ENCODE results near the gene TLX2.
A peak's percentile ranks its signal among the peaks of the same experiment; 100 is the strongest.

The TLX2 gene

DNA sequence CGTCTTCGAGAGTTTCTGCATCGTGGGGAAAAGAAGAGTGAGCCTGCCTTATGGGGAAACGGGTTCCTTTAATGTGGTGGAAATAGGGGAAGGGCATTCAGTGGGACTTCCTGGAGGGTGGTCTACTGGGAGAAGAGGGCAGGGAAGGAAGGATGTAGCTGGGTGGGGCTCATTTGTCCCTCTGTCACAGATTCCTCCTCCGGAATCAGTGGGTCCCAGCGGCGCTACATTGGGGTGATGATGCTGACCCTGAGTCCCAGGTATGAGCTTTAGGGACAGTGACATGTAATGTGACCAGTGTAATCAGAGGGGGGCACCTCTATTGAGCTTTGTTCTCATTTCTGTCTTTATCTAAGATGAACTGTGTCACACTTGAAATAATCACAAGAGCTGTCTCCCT is 17.4 kb downstream of the TLX2 start:
- DNase-seq (ENCODE audit: low read depth, low spot score), result no peak

GRCh38 chr2:74532222-74532621 is 18.0 kb downstream of the TLX2 start:
- DNase-seq (ENCODE audit: low read depth, low spot score), result no peak

- DNase-seq (ENCODE audit: low read depth, low spot score), result no peak
These were observed 19.2 kb downstream of the TLX2 start for GRCh38 chr2:74533464-74533863.

GRCh38 chr2:74534411-74534810 is 20.2 kb downstream of the TLX2 start:
- DNase-seq (ENCODE audit: low read depth, low spot score), result no peak

- DNase-seq (ENCODE audit: low read depth, low spot score), result no peak
These were observed 21.3 kb downstream of the TLX2 start for GRCh38 chr2:74535440-74535965.

- DNase-seq (ENCODE audit: low read depth, low spot score), result no peak
These were observed 22.1 kb downstream of the TLX2 start for GRCh38 chr2:74536166-74536950.

DNA sequence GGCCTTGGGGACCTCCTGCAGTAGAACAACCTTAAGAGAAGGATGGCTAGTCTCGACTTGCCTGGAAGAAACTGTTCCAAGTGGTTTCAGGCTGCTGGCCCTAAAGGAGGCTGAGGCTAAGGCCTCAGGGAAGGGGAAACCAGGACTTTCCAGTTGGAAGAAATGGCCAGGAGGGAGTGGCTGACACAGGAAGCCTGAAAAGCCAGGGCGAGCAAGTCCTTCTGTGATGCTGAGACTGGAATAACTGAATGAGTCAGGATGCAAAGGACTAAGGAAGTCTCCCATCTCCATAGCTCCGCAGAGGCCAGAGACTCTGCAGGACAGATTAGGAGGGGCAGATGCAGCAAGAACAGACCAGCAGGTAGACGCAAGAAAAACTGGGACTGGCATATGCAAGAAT is 22.9 kb downstream of the TLX2 start:
- DNase-seq (ENCODE audit: low read depth, low spot score), result no peak

GRCh38 chr2:74538881-74539339 is 24.7 kb downstream of the TLX2 start:
- DNase-seq (ENCODE audit: low read depth, low spot score), result no peak

- DNase-seq (ENCODE audit: low read depth, low spot score), result no peak
These were observed 26.0 kb downstream of the TLX2 start for GRCh38 chr2:74540291-74540690.

DNA sequence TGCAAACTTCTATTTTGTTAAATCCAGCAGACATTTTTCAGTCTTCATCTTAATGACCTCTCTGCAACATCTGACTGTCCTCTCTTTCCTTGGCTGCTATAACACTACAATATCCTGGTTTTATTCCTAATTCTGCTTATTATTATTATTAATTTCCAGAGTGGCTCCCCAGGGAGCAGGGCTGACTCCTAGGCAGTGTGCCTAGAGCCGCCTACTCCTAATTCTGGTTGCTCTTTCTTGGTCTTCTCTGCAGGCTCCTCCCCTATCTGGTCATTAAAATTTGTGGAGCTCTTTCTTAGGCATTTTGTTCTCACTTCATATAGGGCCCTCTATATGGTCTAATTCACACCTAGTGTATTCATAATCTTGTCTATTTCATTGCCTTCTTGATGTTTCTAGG is 28.7 kb downstream of the TLX2 start:
- DNase-seq (ENCODE audit: low read depth, low spot score), result no peak

DNA sequence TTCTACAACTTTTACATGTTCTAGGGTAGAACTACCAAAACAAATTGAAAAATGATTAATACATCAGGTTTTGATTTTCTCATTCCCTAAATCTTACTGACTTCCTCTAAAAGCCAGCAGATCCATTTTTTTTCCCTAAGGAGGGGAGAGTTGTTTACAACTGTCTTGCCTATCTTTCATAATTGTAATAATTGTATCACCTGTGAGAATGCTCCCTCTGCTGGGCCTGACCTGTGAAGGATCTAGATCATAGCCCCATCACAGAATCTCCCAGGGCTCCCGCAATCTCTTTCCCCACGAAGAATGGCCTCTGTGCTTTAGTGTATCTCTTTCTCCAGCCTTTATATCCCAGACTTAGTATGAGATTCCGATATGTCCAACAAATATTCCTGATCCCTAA is 30.4 kb downstream of the TLX2 start:
- DNase-seq (ENCODE audit: low read depth, low spot score), result no peak

- no peak for DNase-seq (ENCODE audit: low read depth, low spot score)
These were observed 31.8 kb downstream of the TLX2 start for GRCh38 chr2:74546004-74546403.

DNA sequence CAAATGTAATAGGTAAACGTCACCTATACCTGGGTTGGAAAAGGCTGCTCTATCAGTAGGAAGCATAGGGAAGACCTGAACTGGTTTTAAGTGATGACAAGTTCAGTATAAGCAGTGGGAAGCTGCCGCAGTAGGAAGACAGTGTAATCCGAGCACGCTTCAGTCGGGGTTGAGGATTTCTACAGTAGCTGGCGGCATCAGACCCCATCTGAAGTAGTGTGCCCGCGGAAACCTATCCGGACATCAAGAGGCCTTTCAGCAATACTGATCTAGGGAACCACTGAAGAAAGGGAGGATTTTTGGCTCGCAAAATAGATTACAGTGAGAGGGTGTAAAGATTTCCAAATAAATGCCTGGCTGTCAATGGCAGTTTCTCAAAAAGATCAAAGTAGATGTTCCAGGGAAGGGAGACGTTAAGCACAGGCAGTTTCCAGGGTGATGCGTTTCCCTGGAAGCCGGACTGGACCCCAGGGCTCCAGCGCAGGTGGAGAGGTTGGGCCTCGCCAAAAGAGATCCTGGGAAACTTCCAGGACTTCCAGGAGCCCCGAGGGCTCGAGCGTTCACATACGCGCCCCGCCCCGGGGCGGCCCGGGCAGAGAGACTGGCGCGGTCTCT is 34.1 kb downstream of the TLX2 start:
- peak; percentile 47 for DNase-seq (ENCODE audit: low read depth, low spot score)

GRCh38 chr2:74548900-74549826 is 34.9 kb downstream of the TLX2 start:
- peak; percentile 70 for DNase-seq (ENCODE audit: low read depth, low spot score)

DNA sequence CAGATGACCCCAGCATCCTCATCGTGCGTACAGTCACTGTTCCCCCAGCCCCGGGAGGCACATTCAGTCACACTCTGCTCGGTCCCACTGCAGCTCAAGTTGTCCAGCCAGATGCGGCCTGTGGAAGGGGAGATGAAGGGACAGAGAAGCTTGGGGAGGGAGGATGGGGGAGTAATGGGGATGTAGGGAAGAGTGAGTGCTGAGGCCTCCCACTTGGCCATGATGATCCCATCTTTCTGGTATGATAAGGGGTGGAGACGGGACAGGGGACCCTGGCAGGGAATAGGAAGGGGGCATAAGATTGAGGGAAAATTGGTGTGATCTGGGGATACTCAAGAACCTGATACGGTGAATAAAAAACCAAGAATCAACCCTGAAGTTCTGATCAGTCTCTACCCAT is 36.0 kb downstream of the TLX2 start:
- DNase-seq (ENCODE audit: low read depth, low spot score), result no peak

GRCh38 chr2:74551530-74551929 is 37.3 kb downstream of the TLX2 start:
- DNase-seq (ENCODE audit: low read depth, low spot score), result no peak

GRCh38 chr2:74551942-74552913 is 38.0 kb downstream of the TLX2 start:
- no peak for DNase-seq (ENCODE audit: low read depth, low spot score)

DNA sequence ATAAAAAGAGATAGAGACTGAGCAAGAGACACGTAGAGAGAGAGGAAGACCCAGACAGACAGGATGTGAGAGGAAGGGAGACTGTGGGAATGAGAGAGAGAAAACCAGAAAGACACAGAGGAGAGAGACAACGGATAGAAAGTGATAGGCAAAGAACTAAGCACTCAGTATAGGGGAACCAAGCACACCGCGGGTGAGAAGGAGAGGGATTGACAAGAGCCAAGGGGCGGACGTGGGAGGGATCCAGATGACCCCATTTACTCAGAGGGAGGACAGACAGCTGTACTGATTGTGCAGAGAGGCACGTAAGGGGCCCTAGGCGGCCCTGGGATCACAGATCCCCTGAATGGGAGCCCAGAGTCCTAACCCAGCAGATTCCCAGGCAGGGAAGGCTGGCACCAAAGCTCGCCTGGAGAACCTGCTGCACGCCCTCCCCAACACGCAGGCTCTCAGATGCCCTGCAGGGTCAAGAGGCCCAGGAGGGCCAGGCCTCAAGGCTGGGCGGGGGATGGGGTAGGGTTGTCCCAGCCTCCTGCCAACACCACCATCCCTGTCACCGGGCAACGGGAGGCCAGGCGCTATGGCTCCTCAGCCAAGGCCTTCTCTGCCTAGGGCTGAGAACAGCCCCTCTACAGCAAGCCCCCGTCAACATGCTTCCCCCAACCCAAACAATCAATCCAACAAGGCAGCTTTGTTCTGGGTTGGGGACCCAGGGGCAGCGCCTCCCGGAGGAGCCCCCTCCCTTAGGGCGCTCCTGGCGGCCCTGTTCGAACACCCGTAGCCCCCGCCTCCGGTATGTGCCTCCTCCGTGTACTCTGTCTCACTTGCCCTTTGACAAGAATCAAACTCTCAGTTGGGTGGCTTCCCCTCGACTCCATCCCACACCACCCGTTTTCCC is 38.9 kb downstream of the TLX2 start:
- peak; percentile 60 for DNase-seq (ENCODE audit: low read depth, low spot score)

GRCh38 chr2:74553892-74554819 is 39.9 kb downstream of the TLX2 start, which contains the start of the genes DOK1 and LOXL3:
TSS of gene DOK1 (plus strand) at chr2:74554720. CDS start at chr2:74554755, 35 bp downstream.
TSS of gene LOXL3 (minus strand) at chr2:74553942. CDS start at chr2:74552634, 1,308 bp downstream.
- DNase-seq (ENCODE audit: low read depth, low spot score), result peak; percentile 87
